OCI-LY7 (cell line): ENCODE results near the gene GRAMD2B. TPM values are rescaled to one million over a fixed set of nuclear protein-coding genes. Genes with fewer than 3 reads are reported as not detected.
A peak's percentile ranks its signal among the peaks of the same experiment; 100 is the strongest.

ENCODE experiments used
- BruUV-seq: library from RNA; stranded (reverse); fragments of 400-500 nt; replicated peaks from 2 replicates; lab custom pipeline; 2021; lab: Mats Ljungman, UMichigan
- CTCF ChIA-PET: fragments of 300-600 bp; sonication (Branson Sonifier 250); formaldehyde crosslinking; loops from one replicate; lab custom pipeline; 2022; ENCODE audit warnings: antibody characterized with exemption; ENCODE audit not compliant: unreplicated experiment; lab: Charles Lee
- POLR2A ChIA-PET: fragments of 300-600 bp; sonication (Branson Sonifier 250); formaldehyde crosslinking; loops from one replicate; lab custom pipeline; 2022; ENCODE audit warnings: antibody characterized with exemption; lab: Charles Lee
- DNase-seq: peaks from one replicate; pipeline ENCODE4 v3.0.0-alpha.2; 2015; ENCODE audit warnings: low spot score
- H2AFZ ChIP-seq: fragments of 200-600 bp; sonication (generic), shearing (Covaris generic); 2 replicates; pipeline ENCODE4 v1.6.1; 2014; ENCODE audit warnings: mild to moderate bottlenecking, antibody characterized with exemption, low read length, moderate library complexity
- H3K27ac ChIP-seq: fragments of 200-600 bp; sonication (generic); 2 replicates; pipeline ENCODE4 v1.5.1; 2014; ENCODE audit warnings: mixed run types, low read depth, mild to moderate bottlenecking, moderate library complexity, low read length, inconsistent platforms; ENCODE audit not compliant: poor library complexity, severe bottlenecking
- H3K36me3 ChIP-seq: fragments of 200-600 bp; sonication (generic); 2 replicates; pipeline ENCODE4 v1.6.1; 2014; ENCODE audit warnings: mild to moderate bottlenecking, antibody characterized with exemption, low read length, moderate library complexity, mixed read lengths; ENCODE audit not compliant: insufficient read depth
- H3K4me1 ChIP-seq: fragments of 200-600 bp; sonication (generic); 2 replicates; pipeline ENCODE4 v1.5.1; 2014; ENCODE audit warnings: mild to moderate bottlenecking, low read length; ENCODE audit not compliant: insufficient read depth, poor library complexity, severe bottlenecking
- H3K4me2 ChIP-seq: fragments of 200-600 bp; sonication (generic); 2 replicates; pipeline ENCODE4 v1.6.1; 2014; ENCODE audit warnings: mild to moderate bottlenecking, low read length
- H3K4me3 ChIP-seq: fragments of 200-600 bp; sonication (generic); 2 replicates; pipeline ENCODE4 v1.5.1; 2014; ENCODE audit warnings: mild to moderate bottlenecking, low read depth, low read length; ENCODE audit not compliant: poor library complexity, severe bottlenecking
- H3K79me2 ChIP-seq: fragments of 200-600 bp; sonication (generic); 2 replicates; pipeline ENCODE4 v1.6.1; 2016; ENCODE audit warnings: low read depth, mild to moderate bottlenecking, low read length, moderate library complexity, mixed read lengths; ENCODE audit not compliant: insufficient read depth
- H3K9me2 ChIP-seq: fragments of 200-600 bp; sonication (generic); 2 replicates; pipeline ENCODE4 v1.6.1; 2016; ENCODE audit warnings: mild to moderate bottlenecking, low read length, mixed read lengths; ENCODE audit not compliant: insufficient read depth
- H3K9me3 ChIP-seq: fragments of 200-600 bp; sonication (generic); 2 replicates; pipeline ENCODE4 v1.6.1; 2014; ENCODE audit warnings: mild to moderate bottlenecking, mixed run types, low read length, mixed read lengths
- H4K20me1 ChIP-seq: fragments of 200-600 bp; sonication (generic); 2 replicates; pipeline ENCODE4 v1.6.1; 2014; ENCODE audit warnings: mild to moderate bottlenecking, antibody characterized with exemption, low read length, moderate library complexity, mixed read lengths; ENCODE audit not compliant: insufficient read depth
- CTCF ChIP-seq: fragments of 200-600 bp; sonication (generic); conservative IDR thresholded peaks from 2 replicates; pipeline ENCODE4 v1.5.1; 2014; ENCODE audit warnings: mild to moderate bottlenecking, antibody characterized with exemption, low read length, moderate library complexity, mixed read lengths
- EZH2phosphoT487 ChIP-seq: fragments of 200-600 bp; sonication (generic); IDR thresholded peaks from 2 replicates; pipeline ENCODE4 v1.6.1; 2018; ENCODE audit warnings: low read depth, borderline replicate concordance, mild to moderate bottlenecking, mixed run types, antibody characterized with exemption, low read length, moderate library complexity, mixed read lengths
- intact Hi-C: fragments of 100-400 bp; cut with micrococcal nuclease; formaldehyde crosslinking; loops from one replicate; pipeline ENCODE4 v1.10.0; 2022; ENCODE audit not compliant: unreplicated experiment
- total RNA-seq, 2 experiments: library from RNA; depleted of rRNA in 1 of 2; stranded (reverse); fragments of >200 nt in 1 of 2; shearing (Covaris generic) in 1 of 2; gene quantifications; 2 replicates each; pipeline ENCODE4 v1.2.3, GENCODE V29; 2014 to 2022

The GRAMD2B gene
- total RNA-seq, 2 experiments from 2014 or later = not detected

DNA sequence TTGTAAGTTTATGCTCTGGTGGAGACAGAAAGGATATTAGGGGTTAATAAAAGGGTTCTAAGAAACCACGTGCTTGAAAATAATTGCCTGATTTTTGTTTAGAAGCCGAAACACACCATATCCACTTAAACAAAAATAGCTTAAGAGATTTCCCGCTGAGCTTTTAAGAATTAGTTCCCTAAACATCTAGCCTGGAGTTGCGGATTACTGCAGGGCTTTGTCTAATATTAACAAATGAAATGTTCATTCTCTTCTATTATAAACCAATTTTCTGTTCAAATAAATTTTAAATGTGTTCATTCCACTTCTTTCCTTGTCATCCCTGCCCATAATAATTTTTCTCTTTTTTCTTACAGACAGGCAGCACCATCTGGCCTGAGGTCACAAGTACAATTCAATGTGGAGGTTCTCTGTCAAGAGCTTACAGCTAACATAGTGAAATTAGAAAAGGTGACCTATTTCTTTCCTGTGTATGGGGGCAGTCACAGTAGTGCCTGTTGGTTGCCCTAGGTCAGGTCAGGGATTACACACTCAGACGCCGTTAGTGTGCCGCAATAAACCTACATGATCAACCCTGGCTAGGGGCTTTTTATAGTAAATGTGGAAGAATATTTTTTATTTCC lies 65.3 kb downstream of the GRAMD2B start:
- Histone ChIP-seq H3K9me2 (no peaks in the 10 kb centered on the region), H3K79me2 (no peaks in the 10 kb centered on the region), H2AFZ (no peak overlapping the region), H3K4me3 (no peak overlapping the region), H3K36me3 (no peaks in the 10 kb centered on the region), H3K9me3 (no peaks in the 10 kb centered on the region), H4K20me1 (no peaks in the 10 kb centered on the region), H3K4me2 (no peak overlapping the region), H3K4me1 (no peaks in the 10 kb centered on the region), H3K27ac (no peak overlapping the region)
- POLR2A ChIA-PET = interaction anchor here (0.6 to 0.7 kb wide), 2 partner anchors 29 to 100 kb away, joined by 3 read pairs; no protein-coding TSS in a partner anchor
- intact Hi-C loops = no loop called here
- no peak for DNase-seq
- BruUV-seq = no TSS peak
- TF ChIP-seq EZH2phosphoT487 = no peak
- no peak for TF ChIP-seq CTCF
- CTCF ChIA-PET = no interaction called here

DNA sequence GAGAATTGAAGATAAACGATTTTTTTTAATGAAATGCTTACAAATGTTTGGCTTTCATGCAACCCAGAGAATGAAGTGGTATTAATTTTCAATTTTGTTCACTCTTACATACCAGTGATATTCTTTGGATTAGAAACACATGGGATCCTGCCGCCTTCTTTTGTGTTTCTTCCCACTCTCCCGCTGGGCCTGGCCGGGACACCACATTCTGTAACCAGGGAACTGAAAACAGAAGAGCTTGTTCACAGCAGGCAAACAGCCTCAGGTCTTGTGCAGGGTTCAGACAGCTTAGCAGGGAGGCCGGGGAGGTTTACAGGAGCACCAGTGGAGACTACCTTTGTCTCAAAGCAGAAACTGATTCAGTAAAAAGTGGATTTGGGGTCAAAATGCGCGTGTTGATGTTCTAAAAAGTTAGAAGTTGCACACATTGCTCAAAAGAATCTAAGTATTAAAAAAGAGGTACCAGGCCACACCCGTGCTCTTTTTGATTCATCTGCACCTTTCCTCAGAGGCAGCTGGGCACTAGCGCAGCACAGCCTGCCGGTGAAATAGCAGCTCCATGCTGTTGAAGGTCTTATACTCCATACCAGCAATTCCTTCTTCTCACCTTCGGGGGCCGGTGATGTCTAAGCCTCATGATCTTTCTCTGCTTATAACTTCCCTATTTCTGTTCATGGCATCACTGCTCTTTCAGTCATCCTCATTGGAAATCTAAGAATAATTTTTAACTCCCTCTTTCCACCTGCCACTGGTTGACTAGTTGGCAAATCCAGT lies 67.1 kb downstream of the GRAMD2B start:
- CTCF ChIA-PET = no interaction called here
- Histone ChIP-seq H3K9me2 (no peaks in the 10 kb centered on the region), H3K79me2 (no peaks in the 10 kb centered on the region), H3K4me3 (no peak overlapping the region), H3K4me1 (no peaks in the 10 kb centered on the region), H3K4me2 (no peak overlapping the region), H3K9me3 (no peaks in the 10 kb centered on the region), H3K27ac (no peak overlapping the region), H3K36me3 (no peaks in the 10 kb centered on the region), H4K20me1 (no peaks in the 10 kb centered on the region), H2AFZ (no peak overlapping the region)
- no TSS peak for BruUV-seq
- POLR2A ChIA-PET = interaction anchor here (1.1 kb wide), 1 partner anchor 154 kb away, joined by 4 read pairs; no protein-coding TSS in a partner anchor
- TF ChIP-seq EZH2phosphoT487 = no peak
- peak; percentile 33; the same call in 1 of the 2 replicates for TF ChIP-seq CTCF
- intact Hi-C loops = no loop called here
- peak; percentile 19 for DNase-seq
